HepG2 (cell line): ENCODE measurements around the gene PCSK5. TPM values are rescaled to one million over a fixed set of nuclear protein-coding genes. Genes with fewer than 3 reads are reported as not detected.

Experiments used
- ATAC-seq: fragments of 200-7000 bp; cut with Tn5 transposase; 3 replicates; pipeline ENCODE4 v1.9.1; 2020; ENCODE audit warnings: mild to moderate bottlenecking, moderate library complexity
- BruUV-seq: library from RNA; stranded (reverse); fragments of 400-500 nt; replicated peaks from 2 replicates; lab custom pipeline; 2021; lab: Mats Ljungman, UMichigan
- CTCF ChIA-PET: fragments of 300-600 bp; formaldehyde crosslinking; extraction: SDS; loops from one replicate; lab custom pipeline; 2021; ENCODE audit warnings: low total read pairs, inconsistent platforms, low intra/inter-chr PET ratio; lab: Yijun Ruan, JAX
- POLR2A ChIA-PET: fragments of 350-600 bp; sonication (Branson Sonifier 250); formaldehyde crosslinking; loops from one replicate; lab custom pipeline; 2020; ENCODE audit warnings: antibody characterized with exemption, inconsistent platforms; lab: Yijun Ruan, JAX
- DNase-seq: peaks from one replicate; pipeline ENCODE4 v3.0.0-alpha.2; 2015; ENCODE audit warnings: low spot score
- FAIRE-seq: peaks from 3 replicates; lab custom pipeline; 2011; peaks lifted over from hg19 to GRCh38; lab: Jason Lieb, UNC
- H2AFZ ChIP-seq: one replicate; pipeline ENCODE4 v1.6.1; 2011; ENCODE audit warnings: low read length, inconsistent platforms
- H3K27ac ChIP-seq: fragments of 300-600 bp; 3 replicates; pipeline ENCODE4 v1.8.0; 2011; ENCODE audit warnings: mixed run types, mild to moderate bottlenecking, mixed read lengths, low read length, inconsistent platforms; ENCODE audit not compliant: insufficient read depth; ENCODE audit errors: extremely low read length
- H3K27me3 ChIP-seq, 2 experiments: fragments of 200-600 bp in 1 of 2; 2 replicates in 1 of 2; 3 replicates in 1 of 2; pipeline versions ENCODE4 v1.6.0 to v1.8.0; 2011; ENCODE audit warnings: low read length in 2 of 2, mild to moderate bottlenecking in 2 of 2, moderate library complexity in 2 of 2, inconsistent platforms in 1 of 2; ENCODE audit not compliant: insufficient read depth in 2 of 2, control insufficient read depth in 1 of 2
- H3K36me3 ChIP-seq, 2 experiments: fragments of 200-600 bp in 1 of 2; replicated peaks in 1 of 2; 2 replicates in 1 of 2; 3 replicates in 1 of 2; pipeline versions ENCODE4 v1.5.1 to v1.8.0; 2011; ENCODE audit warnings: low read length in 2 of 2, inconsistent platforms in 1 of 2; ENCODE audit not compliant: insufficient read depth in 2 of 2, control insufficient read depth in 1 of 2
- H3K4me1 ChIP-seq: 2 replicates; pipeline ENCODE4 v1.5.1; 2012; ENCODE audit warnings: low read length, inconsistent platforms; ENCODE audit not compliant: insufficient read depth
- H3K4me2 ChIP-seq: 2 replicates; pipeline ENCODE4 v1.6.0; 2011; ENCODE audit warnings: low read depth, low read length, inconsistent platforms
- H3K4me3 ChIP-seq, 3 experiments: fragments of 200-600 bp in 1 of 3; sonication (generic), shearing (Covaris generic) in 1 of 3; replicated peaks in 1 of 3; 2 replicates each; pipeline ENCODE4 v1.5.1; 2011 to 2016; ENCODE audit warnings: low read length in 3 of 3, inconsistent platforms in 2 of 3, low read depth in 2 of 3, mild to moderate bottlenecking in 2 of 3, control low read depth in 1 of 3, mixed read lengths in 1 of 3; ENCODE audit not compliant: insufficient read depth in 1 of 3
- H3K79me2 ChIP-seq: one replicate; pipeline ENCODE4 v1.6.1; 2011; ENCODE audit warnings: low read length, inconsistent platforms; ENCODE audit not compliant: insufficient read depth
- H3K9ac ChIP-seq: 2 replicates; pipeline ENCODE4 v1.6.0; 2011; ENCODE audit warnings: mild to moderate bottlenecking, low read depth, low read length, inconsistent platforms; ENCODE audit not compliant: insufficient read depth
- H3K9me3 ChIP-seq: 2 replicates; pipeline ENCODE4 v1.5.1; 2012; ENCODE audit warnings: mild to moderate bottlenecking, low read length
- H4K20me1 ChIP-seq: 2 replicates; pipeline ENCODE4 v1.6.0; 2011; ENCODE audit warnings: inconsistent platforms, mild to moderate bottlenecking, low read length, moderate library complexity; ENCODE audit not compliant: insufficient read depth
- AKAP8 ChIP-seq: sonication (generic); formaldehyde crosslinking; IDR thresholded peaks from 2 replicates; pipeline ENCODE4 v1.5.1; 2020; ENCODE audit warnings: mild to moderate bottlenecking, missing genetic modification reagents
- FOXO4 ChIP-seq: sonication (generic); formaldehyde crosslinking; conservative IDR thresholded peaks from 2 replicates; pipeline ENCODE4 v1.8.1; 2023; ENCODE audit warnings: missing genetic modification reagents
- ISL2 ChIP-seq: sonication (generic); formaldehyde crosslinking; IDR thresholded peaks from 2 replicates; pipeline ENCODE4 v1.5.0; 2020; ENCODE audit warnings: missing genetic modification reagents
- PCBP2 ChIP-seq: fragments of 200-400 bp; formaldehyde crosslinking; optimal IDR thresholded peaks from 2 replicates; pipeline ENCODE3; 2018; ENCODE audit warnings: low read length, low read depth; ENCODE audit not compliant: poor library complexity, severe bottlenecking
- POLR2G ChIP-seq: fragments of 200-400 bp; formaldehyde crosslinking; IDR thresholded peaks from 2 replicates; pipeline ENCODE4 v1.6.1; 2018; ENCODE audit warnings: mild to moderate bottlenecking, low read depth, low read length, moderate library complexity
- RBAK ChIP-seq: sonication (generic); formaldehyde crosslinking; IDR thresholded peaks from 2 replicates; pipeline ENCODE4 v1.5.1; 2020; ENCODE audit warnings: mild to moderate bottlenecking, missing genetic modification reagents
- SP5 ChIP-seq: IDR thresholded peaks from 2 replicates; pipeline ENCODE4 v1.6.1; 2016; ENCODE audit warnings: low read depth, borderline replicate concordance
- ZBTB1 ChIP-seq: sonication (generic); formaldehyde crosslinking; IDR thresholded peaks from 2 replicates; pipeline ENCODE4 v1.4.0; 2020; ENCODE audit warnings: missing genetic modification reagents, borderline replicate concordance
- ZNF256 ChIP-seq: sonication (generic); formaldehyde crosslinking; conservative IDR thresholded peaks from 2 replicates; pipeline ENCODE4 v1.4.0; 2020; ENCODE audit warnings: missing genetic modification reagents
- ZNF281 ChIP-seq: sonication (generic); formaldehyde crosslinking; IDR thresholded peaks from 2 replicates; pipeline ENCODE4 v1.4.0; 2020; ENCODE audit warnings: missing genetic modification reagents, borderline replicate concordance
- ZNF333 ChIP-seq: sonication (generic); formaldehyde crosslinking; IDR thresholded peaks from 2 replicates; pipeline ENCODE4 v1.4.0; 2020; ENCODE audit warnings: mild to moderate bottlenecking, missing genetic modification reagents, borderline replicate concordance
- ZNF597 ChIP-seq: sonication (generic); formaldehyde crosslinking; IDR thresholded peaks from 2 replicates; pipeline ENCODE4 v1.5.0; 2020; ENCODE audit warnings: missing genetic modification reagents
- ZNF607 ChIP-seq: sonication (generic); formaldehyde crosslinking; IDR thresholded peaks from 2 replicates; pipeline ENCODE4 v1.5.1; 2020; ENCODE audit warnings: missing genetic modification reagents, mild to moderate bottlenecking, borderline replicate concordance
- WGBS: methylation state at CpG from one replicate; pipeline ENCODE4 v1.1.6; 2017; ENCODE audit warnings: low lambda C conversion rate; 5-methylcytosine and 5-hydroxymethylcytosine counted together
- in situ Hi-C: cut with HindIII; loops from 2 replicates; pipeline ENCODE4 v1.10.0; 2017; ENCODE audit warnings: low pct_unique_long_range_greater_than_20kb; ENCODE audit not compliant: extremely low pct_ligation_motif_present
- intact Hi-C: fragments of 100-400 bp; cut with micrococcal nuclease; formaldehyde crosslinking; loops from one replicate; pipeline ENCODE4 v1.10.0; 2022; ENCODE audit not compliant: unreplicated experiment
- polyA plus RNA-seq, 8 experiments: library from polyadenylated mRNA; depleted of rRNA in 3 of 8; stranded (reverse) in 7 of 8; unstranded in 1 of 8; fragments of >200 nt; fragmentation: Illumina TruSeq in 4 of 8; extraction: Trizol in 4 of 8; gene quantifications; 2 replicates each; pipeline versions ENCODE4 v1.2.1 to v1.2.3, GENCODE V29; 2011 to 2016; ENCODE audit warnings: low read depth in 4 of 8, missing spikeins in 1 of 8, mixed read lengths in 1 of 8; ENCODE audit not compliant: insufficient read depth in 1 of 8
- total RNA-seq, 5 experiments: library from RNA; depleted of rRNA; stranded (reverse); fragments of >200 nt; fragmentation: Illumina TruSeq; extraction: Trizol; gene quantifications; 2 replicates each; pipeline ENCODE4 v1.2.3, GENCODE V29; 2016; ENCODE audit warnings: low read depth in 1 of 5
- TF ChIP-seq, protein P1 (sequence below): sonication (generic); formaldehyde crosslinking; conservative IDR thresholded peaks from 2 replicates; pipeline ENCODE4 v1.8.0; 2022; ENCODE audit warnings: low read depth, missing genetic modification reagents
- TF ChIP-seq, protein P2 (sequence below): sonication (generic); formaldehyde crosslinking; IDR thresholded peaks from 2 replicates; pipeline ENCODE4 v1.4.0; 2020; ENCODE audit warnings: missing genetic modification reagents
- TF ChIP-seq, protein P3 (sequence below): sonication (generic); formaldehyde crosslinking; IDR thresholded peaks from 2 replicates; pipeline ENCODE4 v1.5.1; 2020; ENCODE audit warnings: mild to moderate bottlenecking, moderate library complexity, missing genetic modification reagents

Gene PCSK5
- total and polyA plus RNA-seq, 2 of the 13 experiments (the other 11 are each of a cell fraction or from before 2014, with no cell fraction given): 0.55 to 0.66 TPM

DNA sequence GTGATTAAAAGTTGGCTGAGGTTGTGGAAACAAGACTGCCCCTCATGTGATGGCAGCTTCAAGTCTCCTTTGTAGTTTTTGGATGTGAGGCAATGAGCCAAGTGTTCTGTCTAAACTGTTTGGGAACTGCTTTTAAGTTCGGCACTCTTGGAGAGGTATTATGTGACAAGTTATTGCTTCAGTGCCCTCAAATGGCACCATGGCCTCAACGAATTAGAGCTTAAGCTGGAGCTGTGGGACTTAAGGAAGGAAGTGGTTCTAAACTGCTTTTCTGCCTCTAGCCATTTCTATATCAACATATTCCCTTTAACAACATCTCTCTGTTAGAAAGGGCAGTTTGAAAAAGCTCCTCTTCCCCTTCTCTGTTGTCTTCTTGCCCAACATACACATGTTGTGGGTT, 276.1 kb downstream of the PCSK5 start:
- no peaks in the 10 kb centered on the region for H3K79me2 ChIP-seq
- H3K9ac ChIP-seq: no peak overlapping the region
- DNase-seq (no peak), FAIRE-seq (no peak), ATAC-seq (no peak)
- H3K4me3 ChIP-seq: no peak overlapping the region
- in situ Hi-C loops: no loop called here
- H2AFZ ChIP-seq: no peak overlapping the region
- 8% methylated on average over 2 of the region's 2 CpGs for WGBS
- no peaks in the 10 kb centered on the region for H3K36me3 ChIP-seq
- no peaks in the 10 kb centered on the region for H3K9me3 ChIP-seq
- ChIA-PET CTCF (no interaction called here), POLR2A (no interaction called here)
- H3K4me1 ChIP-seq: no peaks in the 10 kb centered on the region
- no peaks in the 10 kb centered on the region for H4K20me1 ChIP-seq
- H3K4me2 ChIP-seq: no peak overlapping the region
- intact Hi-C loops: no loop called here
- BruUV-seq: no TSS peak
- no peaks in the 10 kb centered on the region for H3K27me3 ChIP-seq
- no peak overlapping the region for H3K27ac ChIP-seq
- TF ChIP-seq ZNF256: no peak
- TF ChIP-seq FOXO4: no peak
- TF ChIP-seq, protein P1, sequence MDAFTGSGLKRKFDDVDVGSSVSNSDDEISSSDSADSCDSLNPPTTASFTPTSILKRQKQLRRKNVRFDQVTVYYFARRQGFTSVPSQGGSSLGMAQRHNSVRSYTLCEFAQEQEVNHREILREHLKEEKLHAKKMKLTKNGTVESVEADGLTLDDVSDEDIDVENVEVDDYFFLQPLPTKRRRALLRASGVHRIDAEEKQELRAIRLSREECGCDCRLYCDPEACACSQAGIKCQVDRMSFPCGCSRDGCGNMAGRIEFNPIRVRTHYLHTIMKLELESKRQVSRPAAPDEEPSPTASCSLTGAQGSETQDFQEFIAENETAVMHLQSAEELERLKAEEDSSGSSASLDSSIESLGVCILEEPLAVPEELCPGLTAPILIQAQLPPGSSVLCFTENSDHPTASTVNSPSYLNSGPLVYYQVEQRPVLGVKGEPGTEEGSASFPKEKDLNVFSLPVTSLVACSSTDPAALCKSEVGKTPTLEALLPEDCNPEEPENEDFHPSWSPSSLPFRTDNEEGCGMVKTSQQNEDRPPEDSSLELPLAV (CRISPR knock-in tag): no peak
- no peak for TF ChIP-seq ZBTB1 (CRISPR knock-in tag)
- TF ChIP-seq, protein P2, sequence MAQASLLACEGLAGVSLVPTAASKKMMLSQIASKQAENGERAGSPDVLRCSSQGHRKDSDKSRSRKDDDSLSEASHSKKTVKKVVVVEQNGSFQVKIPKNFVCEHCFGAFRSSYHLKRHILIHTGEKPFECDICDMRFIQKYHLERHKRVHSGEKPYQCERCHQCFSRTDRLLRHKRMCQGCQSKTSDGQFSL (CRISPR knock-in tag): no peak
- no peak for TF ChIP-seq POLR2G
- TF ChIP-seq RBAK (CRISPR knock-in tag): no peak
- TF ChIP-seq ZNF281 (CRISPR knock-in tag): no peak
- no peak for TF ChIP-seq ISL2 (CRISPR knock-in tag)
- TF ChIP-seq ZNF597: no peak
- no peak for TF ChIP-seq ZNF607 (CRISPR knock-in tag)
- no peak for TF ChIP-seq SP5 (CRISPR knock-in tag)
- TF ChIP-seq AKAP8: no peak
- no peak for TF ChIP-seq PCBP2
- TF ChIP-seq, protein P3, sequence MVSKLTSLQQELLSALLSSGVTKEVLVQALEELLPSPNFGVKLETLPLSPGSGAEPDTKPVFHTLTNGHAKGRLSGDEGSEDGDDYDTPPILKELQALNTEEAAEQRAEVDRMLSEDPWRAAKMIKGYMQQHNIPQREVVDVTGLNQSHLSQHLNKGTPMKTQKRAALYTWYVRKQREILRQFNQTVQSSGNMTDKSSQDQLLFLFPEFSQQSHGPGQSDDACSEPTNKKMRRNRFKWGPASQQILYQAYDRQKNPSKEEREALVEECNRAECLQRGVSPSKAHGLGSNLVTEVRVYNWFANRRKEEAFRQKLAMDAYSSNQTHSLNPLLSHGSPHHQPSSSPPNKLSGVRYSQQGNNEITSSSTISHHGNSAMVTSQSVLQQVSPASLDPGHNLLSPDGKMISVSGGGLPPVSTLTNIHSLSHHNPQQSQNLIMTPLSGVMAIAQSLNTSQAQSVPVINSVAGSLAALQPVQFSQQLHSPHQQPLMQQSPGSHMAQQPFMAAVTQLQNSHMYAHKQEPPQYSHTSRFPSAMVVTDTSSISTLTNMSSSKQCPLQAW (CRISPR knock-in tag): no peak
- no peak for TF ChIP-seq ZNF333 (CRISPR knock-in tag)
